DND-41 (cell line): ENCODE measurements around the gene MYH7.

Experiments used
- ATAC-seq: fragments of 200-7000 bp; cut with Tn5 transposase; 3 replicates; pipeline ENCODE4 v1.9.1; 2021; ENCODE audit warnings: low read depth; ENCODE audit not compliant: insufficient read depth
- DNase-seq: peaks from one replicate; pipeline ENCODE4 v3.0.0-alpha.2; 2020
- H2AFZ ChIP-seq: 2 replicates; pipeline ENCODE4 v1.6.0; 2012; ENCODE audit warnings: low read depth, low read length
- H3K27ac ChIP-seq: 2 replicates; pipeline ENCODE4 v1.5.1; 2012; ENCODE audit warnings: low read length, inconsistent platforms
- H3K27me3 ChIP-seq: fragments of 200-600 bp; sonication (generic); 2 replicates; pipeline ENCODE4 v1.6.0; 2012; ENCODE audit warnings: low read length, mild to moderate bottlenecking, inconsistent platforms; ENCODE audit not compliant: insufficient read depth, poor library complexity
- H3K36me3 ChIP-seq: 2 replicates; pipeline ENCODE4 v1.5.1; 2012; ENCODE audit warnings: low read length, inconsistent platforms; ENCODE audit not compliant: insufficient read depth
- H3K4me1 ChIP-seq: 2 replicates; pipeline ENCODE4 v1.5.1; 2012; ENCODE audit warnings: mild to moderate bottlenecking, low read length; ENCODE audit not compliant: insufficient read depth
- H3K4me2 ChIP-seq: 2 replicates; pipeline ENCODE4 v1.6.0; 2012; ENCODE audit warnings: mild to moderate bottlenecking, moderate library complexity, low read length, inconsistent platforms; ENCODE audit not compliant: insufficient read depth
- H3K4me3 ChIP-seq, 2 experiments: fragments of 200-600 bp in 1 of 2; shearing (Covaris generic) in 1 of 2; 2 replicates each; pipeline ENCODE4 v1.5.1; 2012 to 2016; ENCODE audit warnings: inconsistent platforms in 2 of 2, low read length in 2 of 2, mild to moderate bottlenecking in 2 of 2, low read depth in 1 of 2, moderate library complexity in 1 of 2
- H3K79me2 ChIP-seq: 2 replicates; pipeline ENCODE4 v1.6.0; 2012; ENCODE audit warnings: low read length, inconsistent platforms; ENCODE audit not compliant: insufficient read depth
- H3K9ac ChIP-seq: 2 replicates; pipeline ENCODE4 v1.6.0; 2012; ENCODE audit warnings: low read depth, mild to moderate bottlenecking, inconsistent platforms, low read length, moderate library complexity
- H3K9me3 ChIP-seq: 2 replicates; pipeline ENCODE4 v1.5.1; 2012; ENCODE audit warnings: low read length, moderate library complexity, mild to moderate bottlenecking, inconsistent platforms; ENCODE audit not compliant: insufficient read depth, severe bottlenecking
- H4K20me1 ChIP-seq: 2 replicates; pipeline ENCODE4 v1.6.0; 2012; ENCODE audit warnings: low read length; ENCODE audit not compliant: insufficient read depth
- EZH2 ChIP-seq: IDR thresholded peaks from 3 replicates; pipeline ENCODE4 v1.6.1; 2012; ENCODE audit warnings: borderline replicate concordance, low read depth, mild to moderate bottlenecking, moderate library complexity, low read length, inconsistent platforms; ENCODE audit not compliant: severe bottlenecking
- TF ChIP-seq, protein P1 (sequence below): IDR thresholded peaks from 2 replicates; pipeline ENCODE4 v1.5.1; 2012; ENCODE audit warnings: borderline replicate concordance, low read length, moderate library complexity, mild to moderate bottlenecking; ENCODE audit not compliant: poor library complexity, severe bottlenecking; ENCODE audit errors: extremely low read depth

MYH7 gene

GRCh38 chr14:23435543-23436326, at the start of gene MYH7:
MYH7 (minus strand) TSS chr14:23435660; CDS start chr14:23433732, 1,928 bp downstream.
- no peaks in the 10 kb centered on the region for H4K20me1 ChIP-seq
- no peak for DNase-seq
- H3K4me3 ChIP-seq: no peak within 1 kb of the TSS
- H3K4me2 ChIP-seq: no peak within 1 kb of the TSS
- H3K79me2 ChIP-seq: no peaks in the 10 kb centered on the region
- TF ChIP-seq, protein P1, sequence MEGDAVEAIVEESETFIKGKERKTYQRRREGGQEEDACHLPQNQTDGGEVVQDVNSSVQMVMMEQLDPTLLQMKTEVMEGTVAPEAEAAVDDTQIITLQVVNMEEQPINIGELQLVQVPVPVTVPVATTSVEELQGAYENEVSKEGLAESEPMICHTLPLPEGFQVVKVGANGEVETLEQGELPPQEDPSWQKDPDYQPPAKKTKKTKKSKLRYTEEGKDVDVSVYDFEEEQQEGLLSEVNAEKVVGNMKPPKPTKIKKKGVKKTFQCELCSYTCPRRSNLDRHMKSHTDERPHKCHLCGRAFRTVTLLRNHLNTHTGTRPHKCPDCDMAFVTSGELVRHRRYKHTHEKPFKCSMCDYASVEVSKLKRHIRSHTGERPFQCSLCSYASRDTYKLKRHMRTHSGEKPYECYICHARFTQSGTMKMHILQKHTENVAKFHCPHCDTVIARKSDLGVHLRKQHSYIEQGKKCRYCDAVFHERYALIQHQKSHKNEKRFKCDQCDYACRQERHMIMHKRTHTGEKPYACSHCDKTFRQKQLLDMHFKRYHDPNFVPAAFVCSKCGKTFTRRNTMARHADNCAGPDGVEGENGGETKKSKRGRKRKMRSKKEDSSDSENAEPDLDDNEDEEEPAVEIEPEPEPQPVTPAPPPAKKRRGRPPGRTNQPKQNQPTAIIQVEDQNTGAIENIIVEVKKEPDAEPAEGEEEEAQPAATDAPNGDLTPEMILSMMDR: no peak
- no peak for TF ChIP-seq EZH2
- no peak for ATAC-seq
- H3K4me1 ChIP-seq: no peaks in the 10 kb centered on the region
- H2AFZ ChIP-seq: no peak within 1 kb of the TSS
- no peaks in the 10 kb centered on the region for H3K36me3 ChIP-seq
- no peak within 1 kb of the TSS for H3K9ac ChIP-seq
- H3K9me3 ChIP-seq: no peaks in the 10 kb centered on the region
- no peak within 1 kb of the TSS for H3K27ac ChIP-seq
- H3K27me3 ChIP-seq: peaks cover 23% of the 10 kb centered on the region

DNA sequence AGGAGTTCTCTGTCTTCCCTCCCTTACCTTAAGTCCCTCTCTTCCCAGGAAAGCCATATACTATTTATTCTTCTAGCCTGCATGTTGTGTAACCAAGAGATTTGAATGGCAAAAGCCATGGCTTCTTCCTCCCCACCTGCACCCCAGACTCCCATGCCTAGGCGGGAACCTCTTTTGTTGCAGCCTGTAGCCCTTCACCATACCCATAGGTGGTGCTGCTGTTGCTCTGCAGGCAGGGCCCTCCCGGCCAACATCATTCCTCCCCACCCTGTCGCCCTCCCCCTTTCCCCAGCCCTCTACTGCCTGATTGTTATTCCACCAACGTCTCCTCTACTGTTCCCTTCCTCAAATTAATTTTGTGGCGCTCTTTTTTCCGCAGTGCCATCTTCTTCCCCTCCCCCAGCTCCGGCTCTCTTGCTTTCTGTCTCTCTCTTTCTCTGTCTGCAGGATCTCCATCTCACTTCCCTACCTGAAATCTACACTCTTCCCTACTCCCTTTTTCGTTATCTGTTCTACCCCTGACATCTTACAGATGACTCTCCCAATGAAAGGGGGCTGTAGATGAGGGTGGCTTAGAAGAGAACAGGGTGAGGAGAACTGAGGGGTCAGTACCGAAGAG, 47.9 kb upstream of the MYH7 start:
- Histone ChIP-seq H3K9me3 (no peaks in the 10 kb centered on the region), H3K9ac (no peak overlapping the region), H3K27ac (no peak overlapping the region), H2AFZ (no peak overlapping the region), H3K4me1 (no peaks in the 10 kb centered on the region), H3K27me3 (no peaks in the 10 kb centered on the region), H4K20me1 (peaks cover 7% of the 10 kb centered on the region; the same call in 1 of the 2 replicates), H3K4me3 (no peak overlapping the region), H3K4me2 (no peak overlapping the region), H3K36me3 (peaks cover 13% of the 10 kb centered on the region; the same call in 1 of the 2 replicates), H3K79me2 (no peaks in the 10 kb centered on the region)
- TF ChIP-seq, protein P1: peak; percentile 65
- TF ChIP-seq EZH2: no peak
- ATAC-seq (peak; percentile 84), DNase-seq (peak; percentile 44)

DNA sequence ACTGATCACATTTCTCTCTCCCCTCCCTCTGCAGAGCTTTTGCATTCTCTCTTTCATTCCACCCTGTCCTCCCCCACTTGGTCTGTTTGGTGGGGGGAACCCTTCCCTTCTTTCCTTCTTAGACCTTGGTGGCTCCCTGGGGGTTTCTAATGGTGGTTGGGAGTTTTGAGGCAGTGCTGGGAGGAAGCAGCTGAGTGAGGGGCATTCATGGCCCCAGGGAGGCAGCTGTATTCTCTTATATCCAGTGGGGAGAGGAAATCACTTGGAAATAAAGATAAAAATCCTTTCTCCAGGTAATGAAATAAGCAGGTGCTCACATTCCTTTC, 47.3 kb upstream of the MYH7 start:
- no peak overlapping the region for H3K9ac ChIP-seq
- peaks cover 7% of the 10 kb centered on the region; the same call in 1 of the 2 replicates for H4K20me1 ChIP-seq
- no peak overlapping the region for H3K4me2 ChIP-seq
- H2AFZ ChIP-seq: no peak overlapping the region
- H3K27me3 ChIP-seq: no peaks in the 10 kb centered on the region
- no peaks in the 10 kb centered on the region for H3K9me3 ChIP-seq
- peaks cover 17% of the 10 kb centered on the region for H3K36me3 ChIP-seq
- no peaks in the 10 kb centered on the region for H3K4me1 ChIP-seq
- ATAC-seq (no peak), DNase-seq (no peak)
- TF ChIP-seq EZH2: no peak
- TF ChIP-seq, protein P1: no peak
- no peak overlapping the region for H3K4me3 ChIP-seq
- no peak overlapping the region for H3K27ac ChIP-seq
- H3K79me2 ChIP-seq: no peaks in the 10 kb centered on the region
